ENCODE data around the gene PDZD4.

- TF ChIP-seq CTCF (conservative IDR thresholded peaks at IDR 0.05) (no peak), ZFX (IDR thresholded peaks at IDR 0.05) (no peak)
These were observed 18.0 kb upstream of the PDZD4 start for GRCh38 chrX:153848325-153848724.
